ENCODE data around the gene NLRP14. TPM values are rescaled to one million over a fixed set of nuclear protein-coding genes. Genes with fewer than 3 reads are reported as not detected.

Gene NLRP14
- total and polyA plus RNA-seq, 2 donors (not counting 1 experiment from before 2014, with no cell fraction given): 0.04 to 0.07 TPM

DNA sequence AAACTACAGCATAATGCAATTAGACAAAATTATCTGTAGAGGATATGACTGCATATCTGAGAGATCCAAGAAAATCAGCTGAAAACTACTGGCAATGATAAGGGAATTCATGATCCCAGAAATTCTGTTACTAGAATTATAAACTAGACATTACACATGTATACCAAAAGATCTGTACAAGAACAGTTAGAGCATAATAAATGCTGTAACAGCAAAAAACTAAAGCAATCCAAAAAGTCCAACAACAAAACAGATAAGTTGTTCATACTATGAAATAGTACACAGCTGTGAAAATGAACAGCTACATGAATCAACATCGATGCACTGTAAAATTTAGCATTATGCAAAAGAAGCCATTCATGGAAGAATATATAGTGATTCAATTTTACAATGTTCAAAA lies 6.2 kb upstream of the NLRP14 start:
- Histone ChIP-seq H3K4me2 (replicated peaks; ENCODE audit: low read depth, low read length, poor library complexity, severe bottlenecking) (no peak overlapping the region), H3K9me3 (ENCODE audit: control extremely low read depth in 1 of 3, control insufficient read depth in 2 of 3, insufficient read depth in 1 of 3, low read length in 2 of 3) (no peaks in the 10 kb centered on the region), H3K36me3 (replicated peaks in 1 of 2; ENCODE audit: control extremely low read depth in 1 of 2, control insufficient read depth in 1 of 2, extremely low read depth in 1 of 2, insufficient read depth in 2 of 2, low read length in 1 of 2) (no peaks in the 10 kb centered on the region), H3K4me3 (ENCODE audit: control extremely low read depth in 1 of 5, extremely low read depth in 1 of 5, insufficient read depth in 1 of 5, low read depth in 2 of 5, low read length in 4 of 5) (no peak overlapping the region), H3K27me3 (replicated peaks in 1 of 4; ENCODE audit: control extremely low read depth in 1 of 4, control insufficient read depth in 3 of 4, insufficient read depth in 4 of 4, low read length in 3 of 4) (peaks cover 0 to 2% (median 0%) of the 10 kb centered on the region in 4 experiments), H3K4me1 (ENCODE audit: control insufficient read depth in 2 of 2, insufficient read depth in 2 of 2, low read length in 2 of 2) (no peaks in the 10 kb centered on the region), H3K79me2 (ENCODE audit: control insufficient read depth, insufficient read depth, low read length) (no peaks in the 10 kb centered on the region), H3K9ac (ENCODE audit: low read length) (no peak overlapping the region), H3K27ac (ENCODE audit: low read length in 2 of 2) (no peak overlapping the region), H2AFZ (ENCODE audit: insufficient read depth, low read depth, low read length, poor library complexity, severe bottlenecking) (no peak overlapping the region), H4K20me1 (ENCODE audit: control insufficient read depth, insufficient read depth, low read length, poor library complexity, severe bottlenecking) (no peaks in the 10 kb centered on the region)
- Mint-ChIP-seq H3K27ac (no peak overlapping the region), H3K9me3 (ENCODE audit: insufficient read depth) (no peaks in the 10 kb centered on the region), H3K27me3 (peaks cover 8% of the 10 kb centered on the region), H3K4me1 (no peaks in the 10 kb centered on the region), H3K4me3 (no peak overlapping the region)
- DNase-seq (no peak), ATAC-seq (ENCODE audit: low read depth) (no peak)
- no peak for TF ChIP-seq EZH2 (IDR thresholded peaks at IDR 0.05; ENCODE audit: borderline replicate concordance, insufficient read depth, low read depth, low read length, poor library complexity, severe bottlenecking)
- TF ChIP-seq, protein P1, sequence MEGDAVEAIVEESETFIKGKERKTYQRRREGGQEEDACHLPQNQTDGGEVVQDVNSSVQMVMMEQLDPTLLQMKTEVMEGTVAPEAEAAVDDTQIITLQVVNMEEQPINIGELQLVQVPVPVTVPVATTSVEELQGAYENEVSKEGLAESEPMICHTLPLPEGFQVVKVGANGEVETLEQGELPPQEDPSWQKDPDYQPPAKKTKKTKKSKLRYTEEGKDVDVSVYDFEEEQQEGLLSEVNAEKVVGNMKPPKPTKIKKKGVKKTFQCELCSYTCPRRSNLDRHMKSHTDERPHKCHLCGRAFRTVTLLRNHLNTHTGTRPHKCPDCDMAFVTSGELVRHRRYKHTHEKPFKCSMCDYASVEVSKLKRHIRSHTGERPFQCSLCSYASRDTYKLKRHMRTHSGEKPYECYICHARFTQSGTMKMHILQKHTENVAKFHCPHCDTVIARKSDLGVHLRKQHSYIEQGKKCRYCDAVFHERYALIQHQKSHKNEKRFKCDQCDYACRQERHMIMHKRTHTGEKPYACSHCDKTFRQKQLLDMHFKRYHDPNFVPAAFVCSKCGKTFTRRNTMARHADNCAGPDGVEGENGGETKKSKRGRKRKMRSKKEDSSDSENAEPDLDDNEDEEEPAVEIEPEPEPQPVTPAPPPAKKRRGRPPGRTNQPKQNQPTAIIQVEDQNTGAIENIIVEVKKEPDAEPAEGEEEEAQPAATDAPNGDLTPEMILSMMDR (IDR thresholded peaks at IDR 0.05): no peak
- ChIA-PET CTCF (no interaction called here), POLR2A (no interaction called here)
- intact Hi-C loops (cut with micrococcal nuclease): no loop called here
- no CpG with 5 or more reads among the region's 1 CpG for WGBS (ENCODE audit: insufficient coverage)

DNA sequence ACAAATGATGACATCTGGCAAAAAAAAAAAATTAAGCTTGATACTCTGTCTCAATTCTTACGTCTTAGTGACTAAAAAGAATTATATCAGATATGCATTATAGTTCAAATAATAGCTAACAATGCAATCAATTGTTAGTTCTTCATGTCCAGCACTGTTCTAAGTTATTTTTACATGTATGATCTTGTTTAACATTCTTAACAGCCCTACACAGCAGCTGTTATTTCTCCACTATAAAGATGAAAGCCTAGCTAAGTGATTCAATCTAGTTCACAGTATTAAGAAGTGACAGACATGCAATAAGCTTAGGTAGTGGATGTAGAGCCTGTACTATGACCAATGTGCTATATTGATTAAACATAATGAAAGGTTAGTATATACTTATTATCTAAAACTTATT lies 4.3 kb upstream of the NLRP14 start:
- peaks cover 0 to 5% (median under 1%) of the 10 kb centered on the region in 3 donors for H3K9me3 ChIP-seq (ENCODE audit: control extremely low read depth in 1 of 3, control insufficient read depth in 2 of 3, insufficient read depth in 1 of 3, low read length in 2 of 3)
- peaks cover 19% of the 10 kb centered on the region for H3K27me3 Mint-ChIP-seq
- H4K20me1 ChIP-seq (ENCODE audit: control insufficient read depth, insufficient read depth, low read length, poor library complexity, severe bottlenecking): no peaks in the 10 kb centered on the region
- peaks cover 0 to 19% (median 7%) of the 10 kb centered on the region in 4 experiments for H3K27me3 ChIP-seq (replicated peaks in 1 of 4; ENCODE audit: control extremely low read depth in 1 of 4, control insufficient read depth in 3 of 4, insufficient read depth in 4 of 4, low read length in 3 of 4)
- DNase-seq (no peak), ATAC-seq (ENCODE audit: low read depth) (no peak)
- ChIA-PET POLR2A (no interaction called here), CTCF (no interaction called here)
- H3K4me3 Mint-ChIP-seq: no peak overlapping the region
- no peak overlapping the region for H3K27ac Mint-ChIP-seq
- no peak overlapping the region for H3K4me3 ChIP-seq (ENCODE audit: control extremely low read depth in 1 of 5, extremely low read depth in 1 of 5, insufficient read depth in 1 of 5, low read depth in 2 of 5, low read length in 4 of 5)
- H3K27ac ChIP-seq (ENCODE audit: low read length in 2 of 2): no peak overlapping the region
- intact Hi-C loops (cut with micrococcal nuclease): no loop called here
- WGBS (ENCODE audit: insufficient coverage): no CpG with 5 or more reads among the region's 1 CpG
- no peak overlapping the region for H3K4me2 ChIP-seq (replicated peaks; ENCODE audit: low read depth, low read length, poor library complexity, severe bottlenecking)
- no peak overlapping the region for H2AFZ ChIP-seq (ENCODE audit: insufficient read depth, low read depth, low read length, poor library complexity, severe bottlenecking)
- H3K79me2 ChIP-seq (ENCODE audit: control insufficient read depth, insufficient read depth, low read length): no peaks in the 10 kb centered on the region
- no peak for TF ChIP-seq EZH2 (IDR thresholded peaks at IDR 0.05; ENCODE audit: borderline replicate concordance, insufficient read depth, low read depth, low read length, poor library complexity, severe bottlenecking)
- TF ChIP-seq, protein P1 (IDR thresholded peaks at IDR 0.05): no peak
- H3K9ac ChIP-seq (ENCODE audit: low read length): no peak overlapping the region
- no peaks in the 10 kb centered on the region for H3K9me3 Mint-ChIP-seq (ENCODE audit: insufficient read depth)
- H3K4me1 ChIP-seq (ENCODE audit: control insufficient read depth in 2 of 2, insufficient read depth in 2 of 2, low read length in 2 of 2): peaks cover 4 to 12% of the 10 kb centered on the region in 2 donors
- H3K36me3 ChIP-seq (replicated peaks in 1 of 2; ENCODE audit: control extremely low read depth in 1 of 2, control insufficient read depth in 1 of 2, extremely low read depth in 1 of 2, insufficient read depth in 2 of 2, low read length in 1 of 2): no peaks in the 10 kb centered on the region
- H3K4me1 Mint-ChIP-seq: peaks cover 10% of the 10 kb centered on the region

All from B cell (primary cell).